Tibial artery (tissue), 4 donors: Measurements from ENCODE around the gene ENPP3.

Source experiments
- DNase-seq, 2 donors: peaks; one replicate each; pipeline ENCODE4 v3.0.0-alpha.2; 2019
- H3K27ac ChIP-seq, 2 donors: fragments of 200-600 bp; sonication (generic) in 1 of 2; 1 replicate in 1 of 2; 2 replicates in 1 of 2; pipeline ENCODE4 v1.5.1; 2018 to 2019; ENCODE audit warnings: mild to moderate bottlenecking in 1 of 2
- H3K27me3 ChIP-seq, 2 donors: fragments of 200-600 bp; sonication (generic) in 1 of 2; one replicate each; pipeline versions ENCODE4 v1.5.1 to v1.6.0; 2016 to 2019
- H3K36me3 ChIP-seq, 3 donors: fragments of 200-600 bp; sonication (generic) in 2 of 3; one replicate each; pipeline ENCODE4 v1.5.1; 2016 to 2019; ENCODE audit warnings: mild to moderate bottlenecking in 2 of 3
- H3K4me1 ChIP-seq, 4 donors: fragments of 200-600 bp; sonication (generic) in 2 of 4; 1 replicate in 3 of 4; 2 replicates in 1 of 4; pipeline ENCODE4 v1.5.1; 2016 to 2019
- H3K4me3 ChIP-seq, 2 donors: fragments of 200-600 bp; sonication (generic) in 1 of 2; 1 replicate in 1 of 2; 2 replicates in 1 of 2; pipeline ENCODE4 v1.5.1; 2018 to 2019; ENCODE audit warnings: mild to moderate bottlenecking in 2 of 2
- H3K9me3 ChIP-seq, 3 donors: fragments of 200-600 bp; sonication (generic) in 1 of 3; one replicate each; pipeline ENCODE4 v1.5.1; 2016 to 2019
- CTCF ChIP-seq, 2 experiments: fragments of 200-600 bp in 1 of 2; fragments of 450-650 bp in 1 of 2; IDR thresholded peaks; one replicate each; pipeline ENCODE4 v1.5.1; 2017 to 2019; ENCODE audit warnings: antibody characterized with exemption in 2 of 2, mild to moderate bottlenecking in 1 of 2, moderate library complexity in 1 of 2
- intact Hi-C: fragments of 100-400 bp; cut with DNase I; formaldehyde crosslinking; loops from one replicate; pipeline ENCODE4 v1.15.0; 2023; ENCODE audit warnings: low total_unique reads

Gene ENPP3

GRCh38 chr6:131776985-131777384 is 139.9 kb downstream of the ENPP3 start:
- intact Hi-C loops = no loop called here
- TF ChIP-seq CTCF (IDR thresholded peaks at IDR 0.05) = no peak
- DNase-seq = no peak

GRCh38 chr6:131778169-131778568 is 141.1 kb downstream of the ENPP3 start:
- H3K27me3 ChIP-seq = no peaks in the 10 kb centered on the region
- peak overlapping the region; percentile 41 to 70 for H3K27ac ChIP-seq
- no peaks in the 10 kb centered on the region for H3K36me3 ChIP-seq
- no peak for DNase-seq
- TF ChIP-seq CTCF (IDR thresholded peaks at IDR 0.05) = no peak
- H3K4me1 ChIP-seq = peaks cover 0 to 42% (median 11%) of the 10 kb centered on the region in 4 donors
- H3K9me3 ChIP-seq = no peaks in the 10 kb centered on the region
- no peak overlapping the region for H3K4me3 ChIP-seq
- intact Hi-C loops = no loop called here

More at GRCh38 chr6:131776985-131777384, 139.9 kb downstream of the ENPP3 start:
- Histone ChIP-seq H3K27me3 (no peaks in the 10 kb centered on the region), H3K27ac (no peak overlapping the region), H3K4me3 (no peak overlapping the region), H3K4me1 (peaks cover 0 to 51% (median 12%) of the 10 kb centered on the region in 4 donors), H3K36me3 (no peaks in the 10 kb centered on the region), H3K9me3 (no peaks in the 10 kb centered on the region)

GRCh38 chr6:131779304-131779703 is 142.2 kb downstream of the ENPP3 start:
- H3K4me3 ChIP-seq = no peak overlapping the region
- intact Hi-C loops = no loop called here
- H3K4me1 ChIP-seq = peaks cover 0 to 30% (median 5%) of the 10 kb centered on the region in 4 donors
- peak overlapping the region; percentile 41 to 70 for H3K27ac ChIP-seq
- no peaks in the 10 kb centered on the region for H3K36me3 ChIP-seq
- H3K9me3 ChIP-seq = no peaks in the 10 kb centered on the region
- TF ChIP-seq CTCF (IDR thresholded peaks at IDR 0.05) = no peak
- H3K27me3 ChIP-seq = no peaks in the 10 kb centered on the region
- DNase-seq = no peak

GRCh38 chr6:131780600-131780999 is 143.5 kb downstream of the ENPP3 start:
- Histone ChIP-seq H3K4me1 (peaks cover 0 to 22% (median 4%) of the 10 kb centered on the region in 4 donors), H3K27ac (no peak overlapping the region), H3K36me3 (no peaks in the 10 kb centered on the region), H3K27me3 (no peaks in the 10 kb centered on the region), H3K4me3 (no peak overlapping the region), H3K9me3 (no peaks in the 10 kb centered on the region)
- no peak for TF ChIP-seq CTCF (IDR thresholded peaks at IDR 0.05)
- intact Hi-C loops = no loop called here
- DNase-seq = no peak

GRCh38 chr6:131781687-131782086 is 144.6 kb downstream of the ENPP3 start:
- no peak for DNase-seq
- Histone ChIP-seq H3K27ac (no peak overlapping the region), H3K27me3 (no peaks in the 10 kb centered on the region), H3K4me1 (peaks cover 0 to 22% (median 4%) of the 10 kb centered on the region in 4 donors), H3K9me3 (no peaks in the 10 kb centered on the region), H3K36me3 (no peaks in the 10 kb centered on the region), H3K4me3 (no peak overlapping the region)
- no peak for TF ChIP-seq CTCF (IDR thresholded peaks at IDR 0.05)
- intact Hi-C loops = no loop called here

- peaks cover 0 to 19% (median 4%) of the 10 kb centered on the region in 4 donors for H3K4me1 ChIP-seq
- H3K36me3 ChIP-seq = no peaks in the 10 kb centered on the region
- TF ChIP-seq CTCF (IDR thresholded peaks at IDR 0.05) = no peak
- no peak overlapping the region for H3K27ac ChIP-seq
- H3K4me3 ChIP-seq = no peak overlapping the region
- intact Hi-C loops = no loop called here
- H3K9me3 ChIP-seq = no peaks in the 10 kb centered on the region
- no peaks in the 10 kb centered on the region for H3K27me3 ChIP-seq
- no peak for DNase-seq
These were observed 145.7 kb downstream of the ENPP3 start for GRCh38 chr6:131782764-131783163.
